Right lobe of liver (tissue), 4 donors: ENCODE data around the gene RPL35A.

Experiments used
- POLR2A ChIP-seq: fragments of 450-650 bp; IDR thresholded peaks from one replicate; pipeline ENCODE4 v1.6.1; 2017; ENCODE audit warnings: antibody characterized with exemption, mild to moderate bottlenecking
- TF ChIP-seq, protein P1 (sequence below), 4 donors: fragments of 200-600 bp in 3 of 4; fragments of 450-650 bp in 1 of 4; IDR thresholded peaks; one replicate each; pipeline versions ENCODE4 v1.5.1 to v1.8.0; 2016 to 2022; ENCODE audit warnings: antibody characterized with exemption in 4 of 4, mild to moderate bottlenecking in 2 of 4
- donor health status: DM: no; HTN: no; CAD: no.
- donor health status: DM: no; HTN: no; CAD: no.
- donor health status: DM: no; HTN: yes; CAD: no.

DNA sequence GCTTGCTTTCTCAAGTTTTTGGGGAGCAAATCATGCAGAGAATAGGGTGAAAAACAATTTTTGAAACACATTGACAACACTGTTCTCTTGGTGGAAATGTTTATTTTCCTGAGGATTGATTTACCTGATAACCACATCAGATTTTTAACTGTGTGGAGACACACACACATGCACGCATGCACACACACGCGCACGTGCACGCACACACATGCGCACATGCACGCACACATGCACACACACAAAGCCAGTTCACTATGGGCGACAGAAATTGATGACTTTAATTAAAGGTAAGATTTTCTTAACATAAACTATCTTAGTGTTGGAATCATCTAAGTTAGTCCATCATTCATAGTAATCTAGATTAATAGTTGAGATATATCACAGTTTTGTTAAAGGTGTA lies 25.3 kb downstream of the RPL35A start:
- TF ChIP-seq, protein P1, sequence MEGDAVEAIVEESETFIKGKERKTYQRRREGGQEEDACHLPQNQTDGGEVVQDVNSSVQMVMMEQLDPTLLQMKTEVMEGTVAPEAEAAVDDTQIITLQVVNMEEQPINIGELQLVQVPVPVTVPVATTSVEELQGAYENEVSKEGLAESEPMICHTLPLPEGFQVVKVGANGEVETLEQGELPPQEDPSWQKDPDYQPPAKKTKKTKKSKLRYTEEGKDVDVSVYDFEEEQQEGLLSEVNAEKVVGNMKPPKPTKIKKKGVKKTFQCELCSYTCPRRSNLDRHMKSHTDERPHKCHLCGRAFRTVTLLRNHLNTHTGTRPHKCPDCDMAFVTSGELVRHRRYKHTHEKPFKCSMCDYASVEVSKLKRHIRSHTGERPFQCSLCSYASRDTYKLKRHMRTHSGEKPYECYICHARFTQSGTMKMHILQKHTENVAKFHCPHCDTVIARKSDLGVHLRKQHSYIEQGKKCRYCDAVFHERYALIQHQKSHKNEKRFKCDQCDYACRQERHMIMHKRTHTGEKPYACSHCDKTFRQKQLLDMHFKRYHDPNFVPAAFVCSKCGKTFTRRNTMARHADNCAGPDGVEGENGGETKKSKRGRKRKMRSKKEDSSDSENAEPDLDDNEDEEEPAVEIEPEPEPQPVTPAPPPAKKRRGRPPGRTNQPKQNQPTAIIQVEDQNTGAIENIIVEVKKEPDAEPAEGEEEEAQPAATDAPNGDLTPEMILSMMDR (IDR thresholded peaks at IDR 0.05) = no peak
- TF ChIP-seq POLR2A = no peak
